GM12878 (cell line): ENCODE data around the gene ATN1. TPM values are rescaled to one million over a fixed set of nuclear protein-coding genes. Genes with fewer than 3 reads are reported as not detected.

Experiments
- CBX5 ChIP-seq: sonication (generic); IDR thresholded peaks from 2 replicates; pipeline ENCODE4 v1.6.1; 2016; ENCODE audit warnings: low read depth, moderate library complexity, mild to moderate bottlenecking, inconsistent platforms
- CTCF ChIP-seq, 3 experiments: IDR thresholded peaks in 2 of 3; conservative IDR thresholded peaks in 1 of 3; 2 replicates each; pipeline ENCODE4 v1.5.1; 2011; ENCODE audit warnings: low read depth in 3 of 3, low read length in 3 of 3, mild to moderate bottlenecking in 3 of 3, control low read depth in 2 of 3, moderate library complexity in 2 of 3, inconsistent platforms in 1 of 3, mixed read lengths in 1 of 3; ENCODE audit not compliant: control insufficient read depth in 2 of 3, insufficient read depth in 1 of 3; ENCODE audit errors: extremely low read depth in 1 of 3
- ESRRA ChIP-seq: IDR thresholded peaks from 2 replicates; pipeline ENCODE4 v1.6.1; 2012; ENCODE audit warnings: mild to moderate bottlenecking, low read length, improper control_type of control experiment
- ETV6 ChIP-seq, 2 experiments: fragments of 450-650 bp in 1 of 2; IDR thresholded peaks in 1 of 2; conservative IDR thresholded peaks in 1 of 2; 2 replicates each; pipeline ENCODE4 v1.6.1; 2014; ENCODE audit warnings: antibody characterized with exemption in 1 of 2, borderline replicate concordance in 1 of 2, low read depth in 1 of 2, mild to moderate bottlenecking in 1 of 2, moderate library complexity in 1 of 2
- IRF3 ChIP-seq: fragments of 450-650 bp; IDR thresholded peaks from 2 replicates; pipeline ENCODE4 v1.6.1; 2014; ENCODE audit warnings: mild to moderate bottlenecking
- IRF4 ChIP-seq: IDR thresholded peaks from 2 replicates; pipeline ENCODE4 v1.6.1; 2011; ENCODE audit warnings: low read depth, low read length
- MYB ChIP-seq: fragments of 150-350 bp; IDR thresholded peaks from 2 replicates; pipeline ENCODE4 v1.6.1; 2014; ENCODE audit warnings: mild to moderate bottlenecking, low read depth, low read length, borderline replicate concordance
- PAX5 ChIP-seq: IDR thresholded peaks from 2 replicates; pipeline ENCODE4 v1.6.1; 2011; ENCODE audit warnings: low read depth, low read length, borderline replicate concordance
- POLR2AphosphoS2 ChIP-seq: IDR thresholded peaks from 2 replicates; pipeline ENCODE4 v1.6.1; 2011; ENCODE audit warnings: low read depth, mild to moderate bottlenecking, low read length, improper control_type of control experiment, moderate library complexity
- RAD51 ChIP-seq: fragments of 450-650 bp; IDR thresholded peaks from 2 replicates; pipeline ENCODE4 v1.6.1; 2016; ENCODE audit warnings: moderate library complexity, mild to moderate bottlenecking, inconsistent platforms
- REST ChIP-seq: IDR thresholded peaks from 2 replicates; pipeline ENCODE4 v1.6.1; 2012; ENCODE audit warnings: mild to moderate bottlenecking, low read depth, low read length
- SUZ12 ChIP-seq: fragments of 200-600 bp; sonication (generic); IDR thresholded peaks from one replicate; pipeline ENCODE4 v1.6.1; 2018; ENCODE audit warnings: antibody characterized with exemption, mild to moderate bottlenecking; ENCODE audit not compliant: unreplicated experiment
- TBL1XR1 ChIP-seq: IDR thresholded peaks from 2 replicates; pipeline ENCODE4 v1.6.1; 2012; ENCODE audit warnings: low read depth, low read length, improper control_type of control experiment
- USF1 ChIP-seq: IDR thresholded peaks from 2 replicates; pipeline ENCODE4 v1.6.1; 2011; ENCODE audit warnings: borderline replicate concordance, low read depth, mild to moderate bottlenecking, moderate library complexity, mixed read lengths, low read length; ENCODE audit not compliant: insufficient read depth; ENCODE audit errors: extremely low read length
- YBX1 ChIP-seq: fragments of 450-650 bp; IDR thresholded peaks from 2 replicates; pipeline ENCODE4 v1.6.1; 2016; ENCODE audit warnings: antibody characterized with exemption
- ZNF207 ChIP-seq: fragments of 450-650 bp; IDR thresholded peaks from 2 replicates; pipeline ENCODE4 v1.6.1; 2014; ENCODE audit warnings: antibody characterized with exemption, mild to moderate bottlenecking, borderline replicate concordance
- ZNF274 ChIP-seq: IDR thresholded peaks from one replicate; pipeline ENCODE4 v1.8.0; 2011; ENCODE audit not compliant: insufficient read length, insufficient read depth
- ZNF592 ChIP-seq: fragments of 450-650 bp; IDR thresholded peaks from 2 replicates; pipeline ENCODE4 v1.6.1; 2017; ENCODE audit warnings: mild to moderate bottlenecking, moderate library complexity
- ZNF622 ChIP-seq: fragments of 450-650 bp; IDR thresholded peaks from 2 replicates; pipeline ENCODE4 v1.6.1; 2017; ENCODE audit warnings: mild to moderate bottlenecking, inconsistent platforms
- polyA plus RNA-seq, 11 experiments: library from polyadenylated mRNA; depleted of rRNA in 4 of 11; unstranded in 6 of 11; stranded (reverse) in 5 of 11; fragments of >200 nt; fragmentation: Nextera tagmentation in 4 of 11; fragmentation: Illumina TruSeq in 1 of 11; extraction: Ambion mirVana in 4 of 11; extraction: Trizol in 1 of 11; gene quantifications; 1 replicate in 1 of 11; 2 replicates in 10 of 11; pipeline versions ENCODE4 v1.2.1 to v1.2.3, GENCODE V29; 2011 to 2016; ENCODE audit warnings: inconsistent platforms in 2 of 11, missing spikeins in 2 of 11, low read depth in 1 of 11
- total RNA-seq, 4 experiments: library from RNA; depleted of rRNA in 3 of 4; stranded (reverse); fragments of >200 nt in 3 of 4; fragmentation: Illumina TruSeq in 1 of 4; extraction: Trizol in 1 of 4; gene quantifications; 2 replicates each; pipeline versions ENCODE4 v1.2.1 to v1.2.3, GENCODE V29; 2013 to 2021

ATN1 gene
- total and polyA plus RNA-seq, 10 of the 15 experiments (the other 5 are each of a cell fraction or from before 2014, with no cell fraction given), result 0.08 to 44.5 (median 5.0) TPM

- TF ChIP-seq CTCF (IDR thresholded peaks at IDR 0.05 in 2 of 3, conservative IDR thresholded peaks at IDR 0.05 in 1 of 3; ENCODE audit: control insufficient read depth in 2 of 3, extremely low read depth in 1 of 3, insufficient read depth in 1 of 3, low read depth in 3 of 3, low read length in 3 of 3) (no peak), USF1 (no peak), ZNF207 (no peak), PAX5 (peak; percentile 61; the same call in 1 of the 2 replicates), IRF4 (no peak), CBX5 (no peak), IRF3 (no peak), ESRRA (no peak), TBL1XR1 (peak; percentile 11; the same call in 1 of the 2 replicates), YBX1 (no peak), ZNF592 (peak; percentile 6; the same call in 1 of the 2 replicates), POLR2AphosphoS2 (0 out of 2 replicates have a peak, but pooled peaks have one; percentile 12), RAD51 (no peak), REST (no peak), MYB (no peak), SUZ12 (no peak), ZNF622 (no peak), ZNF274 (no peak), ETV6 (conservative IDR thresholded peaks at IDR 0.05 in 1 of 2, IDR thresholded peaks at IDR 0.05 in 1 of 2; ENCODE audit: borderline replicate concordance in 1 of 2, low read depth in 1 of 2) (no peak)
These were observed 33.5 kb downstream of the ATN1 start (continued) for GRCh38 chr12:6961278-6961694.
